RWPE1 (cell line): Measurements from ENCODE around the gene ANK2.

Experiments
- CTCF ChIA-PET: fragments of 350-600 bp; sonication (Branson Sonifier 250); formaldehyde crosslinking; extraction: SDS; loops from one replicate; lab custom pipeline; 2021; lab: Yijun Ruan, JAX
- POLR2A ChIA-PET: fragments of 400-600 bp; formaldehyde crosslinking; extraction: SDS; loops from one replicate; lab custom pipeline; 2020; ENCODE audit warnings: antibody characterized with exemption; ENCODE audit not compliant: low non-redundant PET; lab: Yijun Ruan, JAX
- DNase-seq: peaks from one replicate; pipeline ENCODE4 v3.0.0; 2012; ENCODE audit warnings: low spot score
- H3K27ac ChIP-seq: fragments of 450-650 bp; 2 replicates; pipeline ENCODE4 v1.5.1; 2017
- CTCF ChIP-seq: fragments of 450-650 bp; conservative IDR thresholded peaks from 2 replicates; pipeline ENCODE4 v1.5.1; 2017; ENCODE audit warnings: low read depth, mild to moderate bottlenecking

The ANK2 gene

GRCh38 chr4:113122066-113122465 lies 72.6 kb downstream of the ANK2 start:
- ChIA-PET CTCF (no interaction called here), POLR2A (no interaction called here)
- no peak for TF ChIP-seq CTCF
- no peak overlapping the region for H3K27ac ChIP-seq
- DNase-seq = no peak

GRCh38 chr4:113125418-113125817 lies 76.0 kb downstream of the ANK2 start:
- POLR2A ChIA-PET = no interaction called here
- H3K27ac ChIP-seq = no peak overlapping the region
- no peak for DNase-seq
- CTCF ChIA-PET = interaction anchor here (0.6 kb wide), 1 partner anchor 17 kb away, joined by 3 read pairs; no protein-coding TSS in a partner anchor
- no peak for TF ChIP-seq CTCF

GRCh38 chr4:113131136-113131535 lies 81.7 kb downstream of the ANK2 start:
- no peak for DNase-seq
- no peak for TF ChIP-seq CTCF
- H3K27ac ChIP-seq = no peak overlapping the region
- ChIA-PET CTCF (interaction anchor here (0.5 kb wide), 1 partner anchor 31 kb away, joined by 8 read pairs; no protein-coding TSS in a partner anchor), POLR2A (no interaction called here)

- no peak for DNase-seq
- POLR2A ChIA-PET = no interaction called here
- CTCF ChIA-PET = interaction anchor here (0.5 to 0.8 kb wide), 2 partner anchors 30 to 142 kb away, joined by 5 to 8 read pairs; no protein-coding TSS in a partner anchor
- no peak for TF ChIP-seq CTCF
- no peak overlapping the region for H3K27ac ChIP-seq
These were observed 82.2 kb downstream of the ANK2 start for GRCh38 chr4:113131621-113132020.

GRCh38 chr4:113141901-113142346 lies 92.5 kb downstream of the ANK2 start:
- CTCF ChIA-PET = interaction anchor here (0.5 kb wide), 1 partner anchor 802 kb away, joined by 5 read pairs; no protein-coding TSS in a partner anchor
- no peak overlapping the region for H3K27ac ChIP-seq
- no peak for TF ChIP-seq CTCF
- no peak for DNase-seq
- POLR2A ChIA-PET = no interaction called here

GRCh38 chr4:113142351-113142750 lies 92.9 kb downstream of the ANK2 start:
- ChIA-PET POLR2A (no interaction called here), CTCF (interaction anchor here (0.5 kb wide), 1 partner anchor 802 kb away, joined by 5 read pairs; no protein-coding TSS in a partner anchor)
- no peak for TF ChIP-seq CTCF
- DNase-seq = no peak
- H3K27ac ChIP-seq = no peak overlapping the region
